Neural cell (in vitro differentiated cells): ENCODE measurements around the gene MLST8.

Source experiments
- EP300 ChIP-seq: fragments of 450-650 bp; conservative IDR thresholded peaks from 2 replicates; pipeline ENCODE4 v1.6.1; 2014; ENCODE audit warnings: antibody characterized with exemption, mild to moderate bottlenecking, moderate library complexity; ENCODE audit not compliant: poor library complexity, severe bottlenecking
- EZH2 ChIP-seq: fragments of 200-600, 300-800 bp; shearing (Covaris generic), sonication (generic); IDR thresholded peaks from 2 replicates; pipeline ENCODE4 v1.6.1; 2014; ENCODE audit warnings: antibody characterized with exemption, low read length, borderline replicate concordance, mild to moderate bottlenecking; ENCODE audit not compliant: insufficient read depth, poor library complexity, severe bottlenecking
- MXI1 ChIP-seq: fragments of 450-650 bp; conservative IDR thresholded peaks from 2 replicates; pipeline ENCODE4 v1.6.1; 2014; ENCODE audit warnings: antibody characterized with exemption, mild to moderate bottlenecking; ENCODE audit not compliant: poor library complexity, severe bottlenecking
- POLR2AphosphoS5 ChIP-seq: IDR thresholded peaks from 2 replicates; pipeline ENCODE4 v1.6.1; 2012
- SMC3 ChIP-seq: fragments of 450-650 bp; conservative IDR thresholded peaks from 2 replicates; pipeline ENCODE4 v1.6.1; 2014; ENCODE audit warnings: antibody characterized with exemption, mild to moderate bottlenecking, moderate library complexity; ENCODE audit not compliant: poor library complexity
- TAF1 ChIP-seq: IDR thresholded peaks from 2 replicates; pipeline ENCODE4 v1.6.1; 2012; ENCODE audit warnings: low read depth
- TF ChIP-seq, protein P1 (sequence below): fragments of 450-650 bp; IDR thresholded peaks from 2 replicates; pipeline ENCODE4 v1.5.1; 2014; ENCODE audit warnings: antibody characterized with exemption, mild to moderate bottlenecking, moderate library complexity; ENCODE audit not compliant: poor library complexity, severe bottlenecking

GRCh38 chr16:2232094-2232990 lies 27.1 kb downstream of the MLST8 start:
- no peak for TF ChIP-seq MXI1
- TF ChIP-seq, protein P1, sequence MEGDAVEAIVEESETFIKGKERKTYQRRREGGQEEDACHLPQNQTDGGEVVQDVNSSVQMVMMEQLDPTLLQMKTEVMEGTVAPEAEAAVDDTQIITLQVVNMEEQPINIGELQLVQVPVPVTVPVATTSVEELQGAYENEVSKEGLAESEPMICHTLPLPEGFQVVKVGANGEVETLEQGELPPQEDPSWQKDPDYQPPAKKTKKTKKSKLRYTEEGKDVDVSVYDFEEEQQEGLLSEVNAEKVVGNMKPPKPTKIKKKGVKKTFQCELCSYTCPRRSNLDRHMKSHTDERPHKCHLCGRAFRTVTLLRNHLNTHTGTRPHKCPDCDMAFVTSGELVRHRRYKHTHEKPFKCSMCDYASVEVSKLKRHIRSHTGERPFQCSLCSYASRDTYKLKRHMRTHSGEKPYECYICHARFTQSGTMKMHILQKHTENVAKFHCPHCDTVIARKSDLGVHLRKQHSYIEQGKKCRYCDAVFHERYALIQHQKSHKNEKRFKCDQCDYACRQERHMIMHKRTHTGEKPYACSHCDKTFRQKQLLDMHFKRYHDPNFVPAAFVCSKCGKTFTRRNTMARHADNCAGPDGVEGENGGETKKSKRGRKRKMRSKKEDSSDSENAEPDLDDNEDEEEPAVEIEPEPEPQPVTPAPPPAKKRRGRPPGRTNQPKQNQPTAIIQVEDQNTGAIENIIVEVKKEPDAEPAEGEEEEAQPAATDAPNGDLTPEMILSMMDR, result no peak
- TF ChIP-seq EP300, result no peak
- no peak for TF ChIP-seq POLR2AphosphoS5
- TF ChIP-seq TAF1, result no peak
- no peak for TF ChIP-seq EZH2
- no peak for TF ChIP-seq SMC3
